ENCODE results near the gene ZNF385D. TPM values are rescaled to one million over a fixed set of nuclear protein-coding genes. Genes with fewer than 3 reads are reported as not detected.

Gene ZNF385D
- total RNA-seq, 1 experiment from 2014 or later, result not detected

DNA sequence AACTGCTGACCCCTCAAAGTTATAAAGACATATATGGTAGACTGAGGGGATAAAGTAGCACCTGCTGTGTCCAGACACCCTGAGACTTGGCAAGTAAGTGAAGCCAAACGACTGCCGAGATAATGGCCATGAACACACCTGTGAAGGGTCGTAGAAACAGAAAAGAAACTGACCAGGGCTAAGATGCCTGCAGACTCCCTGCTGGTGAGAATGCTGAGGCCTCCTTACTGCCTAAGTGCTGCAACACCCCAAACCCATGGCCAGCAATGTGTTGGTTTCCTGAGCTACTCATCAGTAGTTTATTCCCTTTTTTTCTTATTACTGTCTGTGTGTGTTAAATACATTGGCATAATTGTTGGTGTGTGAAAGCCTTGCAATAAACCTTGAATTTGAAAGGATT lies 233.8 kb downstream of the ZNF385D start:
- Histone ChIP-seq H3K27me3 (replicated peaks; ENCODE audit: control insufficient read depth, insufficient read depth, low read length) (no peaks in the 10 kb centered on the region), H3K4me1 (no peaks in the 10 kb centered on the region), H3K9me3 (no peaks in the 10 kb centered on the region), H3K36me3 (ENCODE audit: control insufficient read depth, insufficient read depth, low read length) (no peaks in the 10 kb centered on the region), H3K4me3 (ENCODE audit: low read depth, low read length) (no peak overlapping the region)
- ChIA-PET POLR2A (no interaction called here), CTCF (no interaction called here)
- H3K27me3 Mint-ChIP-seq (ENCODE audit: insufficient read depth, unreplicated experiment), result no peaks in the 10 kb centered on the region
- H3K27ac Mint-ChIP-seq (ENCODE audit: unreplicated experiment), result no peak overlapping the region
- no peaks in the 10 kb centered on the region for H3K9me3 Mint-ChIP-seq (ENCODE audit: unreplicated experiment)
- H3K36me3 Mint-ChIP-seq (ENCODE audit: insufficient read depth, unreplicated experiment), result no peaks in the 10 kb centered on the region
- BruUV-seq (replicated peaks), result no TSS peak
- H3K4me1 Mint-ChIP-seq (ENCODE audit: low read depth, unreplicated experiment), result no peaks in the 10 kb centered on the region
- no peak for DNase-seq
- intact Hi-C loops (cut with micrococcal nuclease; ENCODE audit: unreplicated experiment), result no loop called here
- TF ChIP-seq CTCF (IDR thresholded peaks at IDR 0.05; ENCODE audit: insufficient read depth in 1 of 2, low read depth in 1 of 2, low read length in 1 of 2, severe bottlenecking in 1 of 2, unreplicated experiment in 1 of 2), result no peak
- no peak overlapping the region for H3K4me3 Mint-ChIP-seq (ENCODE audit: unreplicated experiment)

- no peaks in the 10 kb centered on the region for H3K27me3 Mint-ChIP-seq (ENCODE audit: insufficient read depth, unreplicated experiment)
- Histone ChIP-seq H3K27me3 (replicated peaks; ENCODE audit: control insufficient read depth, insufficient read depth, low read length) (no peaks in the 10 kb centered on the region), H3K36me3 (ENCODE audit: control insufficient read depth, insufficient read depth, low read length) (no peaks in the 10 kb centered on the region), H3K4me1 (no peaks in the 10 kb centered on the region), H3K4me3 (ENCODE audit: low read depth, low read length) (no peak overlapping the region), H3K9me3 (no peaks in the 10 kb centered on the region)
- no peak overlapping the region for H3K4me3 Mint-ChIP-seq (ENCODE audit: unreplicated experiment)
- TF ChIP-seq CTCF (IDR thresholded peaks at IDR 0.05; ENCODE audit: insufficient read depth in 1 of 2, low read depth in 1 of 2, low read length in 1 of 2, severe bottlenecking in 1 of 2, unreplicated experiment in 1 of 2), result no peak
- no peak for DNase-seq
- no peaks in the 10 kb centered on the region for H3K4me1 Mint-ChIP-seq (ENCODE audit: low read depth, unreplicated experiment)
- CTCF ChIA-PET, result no interaction called here
- no peaks in the 10 kb centered on the region for H3K9me3 Mint-ChIP-seq (ENCODE audit: unreplicated experiment)
- intact Hi-C loops (cut with micrococcal nuclease; ENCODE audit: unreplicated experiment), result no loop called here
- POLR2A ChIA-PET, result no interaction called here
- BruUV-seq (replicated peaks), result no TSS peak
- no peak overlapping the region for H3K27ac Mint-ChIP-seq (ENCODE audit: unreplicated experiment)
- no peaks in the 10 kb centered on the region for H3K36me3 Mint-ChIP-seq (ENCODE audit: insufficient read depth, unreplicated experiment)
Measured at GRCh38 chr3:21515417-21515816, 235.6 kb downstream of the ZNF385D start.

GRCh38 chr3:21509731-21510470 lies 241.1 kb downstream of the ZNF385D start:
- intact Hi-C loops (cut with micrococcal nuclease; ENCODE audit: unreplicated experiment), result no loop called here
- Mint-ChIP-seq H3K27ac (ENCODE audit: unreplicated experiment) (no peak overlapping the region), H3K36me3 (ENCODE audit: insufficient read depth, unreplicated experiment) (no peaks in the 10 kb centered on the region), H3K4me3 (ENCODE audit: unreplicated experiment) (no peak overlapping the region), H3K9me3 (ENCODE audit: unreplicated experiment) (no peaks in the 10 kb centered on the region), H3K27me3 (ENCODE audit: insufficient read depth, unreplicated experiment) (no peaks in the 10 kb centered on the region), H3K4me1 (ENCODE audit: low read depth, unreplicated experiment) (no peaks in the 10 kb centered on the region)
- TF ChIP-seq CTCF (IDR thresholded peaks at IDR 0.05; ENCODE audit: insufficient read depth in 1 of 2, low read depth in 1 of 2, low read length in 1 of 2, severe bottlenecking in 1 of 2, unreplicated experiment in 1 of 2), result no peak
- Histone ChIP-seq H3K4me3 (ENCODE audit: low read depth, low read length) (no peak overlapping the region), H3K9me3 (no peaks in the 10 kb centered on the region), H3K27me3 (replicated peaks; ENCODE audit: control insufficient read depth, insufficient read depth, low read length) (no peaks in the 10 kb centered on the region), H3K4me1 (no peaks in the 10 kb centered on the region), H3K36me3 (ENCODE audit: control insufficient read depth, insufficient read depth, low read length) (no peaks in the 10 kb centered on the region)
- no TSS peak for BruUV-seq (replicated peaks)
- POLR2A ChIA-PET, result no interaction called here
- CTCF ChIA-PET, result no interaction called here
- DNase-seq, result no peak

Measured in Caco-2 (cell line).